HG03196 (cell line): ENCODE results near the gene ABI3.

ENCODE experiments used
- ATAC-seq: cut with Tn5 transposase; IDR thresholded peaks from one replicate; pipeline ENCODE4 v1.9.1; 2021; ENCODE audit not compliant: unreplicated experiment

ABI3 gene

DNA sequence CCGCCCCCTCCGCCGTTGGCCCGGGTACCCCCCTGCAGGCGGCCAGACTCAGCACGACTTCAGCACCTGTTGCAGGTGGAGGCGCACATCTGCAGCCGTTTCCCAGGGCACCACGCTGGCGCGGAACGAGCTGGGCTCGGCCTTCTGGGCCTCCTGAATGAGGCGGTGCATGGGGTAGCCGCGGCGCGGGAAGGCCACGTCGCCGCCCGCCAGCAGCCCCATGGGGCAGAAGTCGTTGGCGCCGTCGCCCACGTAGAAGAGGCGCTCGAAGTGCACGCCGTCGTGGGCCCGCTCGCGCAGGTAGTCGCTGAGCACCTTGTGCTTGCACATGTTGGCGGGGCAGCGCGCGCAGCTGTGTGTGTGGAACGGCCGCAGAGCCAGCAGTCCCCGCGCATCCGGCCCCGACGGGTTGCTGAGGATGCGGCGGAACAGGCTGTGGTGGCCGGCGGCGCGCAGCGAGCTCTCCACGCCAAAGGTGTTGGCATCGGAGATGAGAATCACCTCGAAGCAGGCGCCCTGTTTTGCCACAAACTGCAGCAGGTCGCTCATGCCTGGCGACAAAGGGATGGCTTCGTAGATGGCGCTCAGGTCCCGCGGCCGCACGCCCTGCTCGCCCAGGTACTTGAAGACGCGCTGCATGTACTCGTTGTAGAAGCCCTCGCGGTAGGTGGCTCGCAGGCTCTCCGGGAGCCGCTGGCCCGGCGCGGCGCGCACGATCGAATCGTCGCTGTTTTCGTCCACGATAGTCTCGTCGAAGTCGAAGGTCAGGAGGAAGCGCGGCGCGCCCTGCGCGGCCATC, 13.9 kb downstream of the ABI3 start:
- no peak for ATAC-seq

- ATAC-seq = no peak
Observed at GRCh38 chr17:49224997-49225337, 14.5 kb downstream of the ABI3 start.

- ATAC-seq = no peak
Observed at GRCh38 chr17:49225554-49226236, 15.2 kb downstream of the ABI3 start.

GRCh38 chr17:49226771-49227435, 16.4 kb downstream of the ABI3 start:
- ATAC-seq = no peak

DNA sequence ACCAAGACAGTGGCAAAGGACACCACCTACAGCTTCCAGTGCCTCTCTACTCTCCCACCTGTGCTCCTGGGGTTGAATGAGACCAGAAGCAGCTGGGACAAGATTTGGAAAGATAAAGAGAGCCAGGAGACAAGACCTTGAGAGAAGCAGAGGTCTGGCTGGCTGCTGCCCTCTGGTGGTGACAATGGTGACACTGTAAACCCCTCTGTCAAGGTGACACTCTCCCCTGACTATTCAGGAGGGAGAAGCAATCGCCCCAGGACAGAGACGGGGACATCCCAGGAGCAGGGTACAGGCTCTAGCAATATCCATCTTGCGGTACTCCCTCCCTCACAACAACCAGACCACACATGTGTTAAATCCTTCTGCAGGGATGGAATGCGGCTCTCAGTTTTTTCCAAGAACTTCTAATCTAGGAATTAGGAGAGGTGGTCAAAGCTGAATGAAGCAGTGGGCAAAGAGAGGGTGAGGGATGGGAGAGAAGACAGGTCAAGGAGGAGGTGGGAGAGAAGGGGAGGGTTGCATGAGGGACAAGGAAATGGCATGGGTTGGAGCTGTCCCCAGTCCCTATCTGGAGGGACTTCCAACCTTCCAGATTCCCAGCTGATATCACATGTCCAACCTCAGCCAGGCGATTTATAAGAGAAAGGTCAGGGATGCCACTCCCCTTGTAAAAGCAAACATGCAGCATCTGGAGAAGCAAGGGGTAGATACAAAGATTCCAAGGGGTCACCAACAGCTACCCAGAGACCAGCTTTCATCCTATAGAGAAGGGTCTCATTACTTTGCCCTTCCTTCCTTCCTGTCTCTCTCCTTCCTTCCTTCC, 17.1 kb downstream of the ABI3 start:
- no peak for ATAC-seq

DNA sequence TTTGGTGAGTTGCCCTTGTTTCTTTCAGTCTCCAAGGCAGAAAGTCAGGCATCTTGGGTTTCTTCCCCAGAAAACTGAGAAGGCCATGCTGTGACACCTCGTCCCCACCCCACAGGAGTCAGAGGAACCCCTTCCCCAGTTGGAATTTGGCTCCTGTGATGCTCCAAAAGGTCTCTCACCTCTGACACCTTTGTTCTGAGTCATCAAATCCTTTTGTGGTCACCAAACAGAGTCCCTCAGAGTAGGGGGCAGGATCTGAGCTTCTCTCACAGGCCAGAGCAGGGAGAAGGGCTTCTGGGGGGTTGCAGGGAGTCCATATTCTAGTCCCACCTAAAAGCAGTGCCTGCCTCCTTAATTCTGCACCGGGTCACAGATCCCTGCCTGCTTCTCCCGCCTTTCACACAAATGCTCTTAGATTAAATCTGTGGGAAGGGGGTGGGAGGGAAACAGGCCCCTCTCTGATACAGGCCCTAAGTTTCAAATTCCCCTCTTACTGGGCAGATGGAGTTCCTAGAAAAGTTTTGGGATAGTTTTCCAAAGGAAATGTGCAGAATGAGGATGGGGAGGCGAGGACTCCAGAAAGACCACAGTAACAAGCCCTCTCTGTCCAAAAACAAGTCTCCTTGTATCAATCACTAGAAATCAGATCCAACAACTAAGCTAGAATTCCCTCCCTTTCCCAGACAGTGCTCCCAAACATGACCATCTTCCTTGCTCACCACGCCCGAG, 18.7 kb downstream of the ABI3 start:
- ATAC-seq = no peak

GRCh38 chr17:49229805-49230600, 19.5 kb downstream of the ABI3 start:
- no peak for ATAC-seq

GRCh38 chr17:49230636-49231562, 20.4 kb downstream of the ABI3 start, which contains the start of gene PHOSPHO1:
PHOSPHO1 (minus strand) TSS chr17:49230787; CDS start chr17:49226691, 4,096 bp downstream.
- peak; percentile 84 for ATAC-seq

GRCh38 chr17:49231563-49231894, 21.0 kb downstream of the ABI3 start:
- ATAC-seq = no peak

DNA sequence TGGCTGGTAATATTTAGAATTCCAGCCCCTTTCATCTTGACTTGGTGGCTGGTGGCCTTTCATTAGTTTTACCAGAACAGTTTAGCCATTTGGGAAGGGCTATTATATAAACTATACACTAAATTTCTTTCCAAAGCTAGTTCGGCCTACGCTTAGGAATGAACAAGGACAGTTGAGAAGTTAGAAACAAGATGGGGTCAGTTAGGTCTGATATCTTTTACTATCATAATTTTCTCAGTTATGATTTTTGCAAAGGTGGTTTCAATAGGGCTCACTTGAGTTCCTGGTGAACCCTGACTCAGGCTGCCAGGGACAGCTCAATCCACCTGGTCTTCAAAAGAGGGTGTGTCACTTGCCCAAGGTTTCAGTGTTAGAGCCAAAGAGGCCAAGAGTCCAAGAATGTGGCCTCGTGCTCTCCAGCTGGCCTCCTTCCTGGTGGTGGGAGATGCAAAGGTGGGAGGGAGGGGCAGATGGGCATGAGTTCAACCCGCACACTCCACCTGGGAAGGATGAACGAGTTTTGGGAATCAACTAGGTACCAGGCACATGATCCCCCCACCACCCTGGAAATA, 24.1 kb downstream of the ABI3 start:
- no peak for ATAC-seq

- ATAC-seq = no peak
Observed at GRCh38 chr17:49235896-49236295, 25.4 kb downstream of the ABI3 start.

DNA sequence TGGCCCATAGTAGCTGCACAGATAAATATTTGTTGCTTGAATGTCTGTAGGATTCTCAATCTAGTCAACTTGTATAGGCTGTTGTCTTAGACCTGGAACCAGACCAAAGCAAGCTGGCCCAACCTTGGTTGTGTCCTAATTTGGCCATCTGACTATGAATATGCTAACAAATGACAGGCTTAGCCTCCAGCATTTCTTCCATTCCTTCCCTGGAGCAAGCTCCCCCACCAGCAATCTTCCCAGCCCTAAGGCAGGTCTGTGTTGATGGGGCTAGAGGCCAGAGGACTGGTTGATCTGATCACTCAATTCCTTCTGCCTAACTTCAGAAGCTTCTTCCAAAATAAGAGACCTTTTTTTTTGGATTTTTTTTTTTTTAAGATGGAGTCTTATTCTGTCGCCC, 29.5 kb downstream of the ABI3 start:
- ATAC-seq = no peak

DNA sequence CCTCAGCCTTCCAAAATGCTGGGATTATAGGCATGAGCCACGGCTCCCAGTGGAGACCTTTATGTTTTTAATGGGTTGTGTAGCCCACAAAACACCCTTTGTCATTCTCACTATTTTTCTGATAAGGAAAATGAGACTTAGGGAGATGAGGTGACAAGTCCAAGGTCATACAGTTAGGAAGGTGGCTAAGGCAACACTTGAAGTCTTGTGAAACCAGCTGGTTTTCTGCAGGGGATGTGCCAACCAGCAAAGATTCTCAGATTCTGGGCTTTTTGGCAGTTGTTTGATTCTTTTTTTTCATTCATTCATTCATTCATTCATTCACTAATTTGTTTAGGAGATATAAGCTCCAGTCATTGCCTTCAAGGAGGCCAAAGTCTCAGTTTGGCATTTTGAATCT, 30.1 kb downstream of the ABI3 start:
- no peak for ATAC-seq

DNA sequence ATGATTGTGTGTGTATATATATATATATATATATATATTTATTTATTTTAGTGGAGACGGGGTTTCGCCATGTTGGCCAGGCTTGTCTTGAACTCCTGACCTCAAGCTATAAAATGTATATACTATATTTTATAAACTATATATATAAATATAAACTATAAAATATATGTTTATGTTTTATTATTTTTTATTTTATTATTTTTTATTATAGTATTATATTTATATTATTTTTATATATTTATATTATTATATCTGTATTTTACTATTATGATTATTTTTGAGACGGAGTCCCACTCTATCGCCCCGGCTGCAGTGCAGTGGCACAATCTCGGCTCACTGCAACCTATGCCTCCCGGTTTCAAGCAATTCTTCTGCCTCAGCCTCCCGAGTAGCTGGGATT, 30.5 kb downstream of the ABI3 start:
- no peak for ATAC-seq

DNA sequence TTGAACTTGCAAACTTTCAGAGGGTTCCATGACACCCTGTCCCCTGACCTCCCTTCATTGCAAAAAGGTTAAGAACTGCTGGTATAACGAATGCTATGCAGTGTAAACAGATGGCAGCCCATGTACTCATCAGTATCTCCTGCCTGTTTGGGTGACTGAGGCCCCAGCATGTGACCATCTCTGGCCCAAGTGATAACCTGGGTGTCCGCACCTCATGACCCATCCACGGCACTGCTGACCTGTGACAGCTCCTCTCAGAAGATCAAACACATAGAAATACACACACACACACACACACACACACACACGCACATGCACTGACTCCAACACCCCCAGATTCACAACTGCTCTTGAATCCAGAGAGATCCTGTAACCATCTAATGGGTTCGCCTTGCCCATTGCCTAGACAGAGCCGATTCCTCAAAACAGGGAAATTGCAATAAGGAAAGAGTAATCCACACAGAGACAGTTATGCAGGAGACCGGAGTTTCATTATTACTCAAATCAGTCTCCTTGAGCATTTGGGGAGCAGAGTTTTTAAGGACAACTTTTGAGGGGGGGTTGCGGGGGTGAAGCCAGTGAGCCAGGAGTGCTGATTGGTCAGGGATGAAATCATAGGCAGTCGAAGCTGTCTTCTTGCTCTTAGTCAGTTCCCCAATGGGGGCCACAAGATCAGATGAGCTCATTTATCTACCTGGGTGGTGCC, 31.3 kb downstream of the ABI3 start:
- no peak for ATAC-seq

DNA sequence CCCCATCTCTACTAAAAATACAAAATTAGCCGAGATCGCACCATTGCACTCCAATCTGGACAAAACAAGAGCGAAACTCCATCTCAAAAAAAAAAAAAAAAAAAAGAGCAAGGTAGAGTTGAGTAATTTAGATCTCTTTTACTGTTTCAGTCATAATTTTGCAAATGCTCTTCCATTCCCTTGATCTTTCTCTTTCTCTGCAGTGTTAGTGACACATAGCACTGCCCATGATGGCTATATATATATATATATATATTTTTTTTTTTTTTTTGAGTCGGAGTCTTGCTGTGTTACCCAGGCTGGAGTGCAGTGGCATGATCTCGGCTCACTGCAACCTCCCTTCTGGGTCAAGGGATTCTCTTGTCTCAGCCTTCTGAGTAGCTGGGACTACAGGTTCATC, 32.3 kb downstream of the ABI3 start:
- ATAC-seq = no peak

DNA sequence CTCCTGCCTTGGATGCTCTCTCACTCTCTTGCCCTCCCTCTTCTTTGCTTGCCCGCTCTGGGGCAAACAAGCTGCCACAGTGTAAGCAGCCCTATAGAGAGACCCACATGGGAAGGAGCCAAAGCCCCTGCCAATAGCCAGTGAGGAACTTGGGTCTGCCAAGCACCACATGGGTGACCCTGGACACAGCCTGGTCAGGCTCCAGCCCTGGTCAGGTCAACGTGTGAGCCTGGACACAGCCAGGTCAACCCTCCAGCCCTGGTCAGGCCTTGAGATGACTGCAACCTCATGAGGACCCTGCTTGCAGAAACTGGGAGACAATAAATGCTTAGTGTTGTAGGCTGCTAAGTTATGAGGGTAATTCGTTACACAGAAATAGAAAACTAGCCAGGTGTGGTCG, 34.3 kb downstream of the ABI3 start:
- ATAC-seq = no peak

DNA sequence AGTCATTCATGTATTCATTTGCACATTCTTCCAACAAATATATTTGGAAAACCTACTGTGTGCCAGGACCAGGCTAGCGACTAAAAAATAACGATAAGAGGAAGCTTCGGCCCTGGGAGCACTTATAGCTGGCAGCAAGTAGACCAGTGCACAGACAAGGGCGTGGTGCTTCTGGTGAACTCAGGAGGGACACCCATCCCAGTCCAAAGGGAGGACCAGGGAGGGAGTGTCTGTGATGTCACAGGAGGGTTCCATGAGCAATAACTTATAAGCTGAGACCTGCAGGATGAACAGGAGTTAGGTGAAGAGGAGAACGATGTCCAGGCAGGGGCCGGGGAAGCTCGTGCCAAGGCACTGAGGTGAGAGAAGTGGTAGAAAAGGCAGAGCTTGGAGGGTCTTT, 37.4 kb downstream of the ABI3 start:
- ATAC-seq = no peak
